Skeletal muscle cell (primary cell): ENCODE data around the gene HS3ST2.

ENCODE experiments used
- DNase-seq: peaks from one replicate; pipeline ENCODE4 v3.0.0-alpha.2; 2010; ENCODE audit warnings: low read depth
- H3K4me3 ChIP-seq: 2 replicates; pipeline ENCODE4 v1.5.1; 2011; ENCODE audit warnings: low read depth, mild to moderate bottlenecking, control low read depth, low read length, moderate library complexity

The HS3ST2 gene

DNA sequence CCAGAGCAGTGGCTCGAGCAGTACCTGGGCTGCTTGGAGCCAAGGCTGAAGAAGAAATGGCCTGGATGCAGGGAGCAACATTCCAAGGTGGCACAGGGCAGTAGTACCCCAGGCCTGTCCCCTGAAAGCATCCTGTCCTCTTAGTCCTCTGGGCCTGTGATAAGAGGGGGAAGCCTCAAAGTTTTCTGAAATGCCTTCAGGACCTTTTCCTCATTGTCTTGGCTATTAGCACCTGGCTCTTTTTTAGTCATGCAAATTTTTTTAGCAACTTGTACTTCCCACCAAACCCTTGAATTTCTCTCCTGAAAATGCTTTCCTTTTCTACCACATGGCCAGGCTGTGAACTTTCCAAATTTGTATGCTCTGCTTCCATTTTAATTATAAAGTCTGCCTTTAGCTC is 148.9 kb downstream of the HS3ST2 start:
- H3K4me3 ChIP-seq: no peak overlapping the region
- no peak for DNase-seq
